Measurements from ENCODE around the gene MGAT1. TPM values are rescaled to one million over a fixed set of nuclear protein-coding genes. Genes with fewer than 3 reads are reported as not detected.

MGAT1 gene
- polyA plus RNA-seq, 1 donor from 2014 or later = 31.8 TPM

DNA sequence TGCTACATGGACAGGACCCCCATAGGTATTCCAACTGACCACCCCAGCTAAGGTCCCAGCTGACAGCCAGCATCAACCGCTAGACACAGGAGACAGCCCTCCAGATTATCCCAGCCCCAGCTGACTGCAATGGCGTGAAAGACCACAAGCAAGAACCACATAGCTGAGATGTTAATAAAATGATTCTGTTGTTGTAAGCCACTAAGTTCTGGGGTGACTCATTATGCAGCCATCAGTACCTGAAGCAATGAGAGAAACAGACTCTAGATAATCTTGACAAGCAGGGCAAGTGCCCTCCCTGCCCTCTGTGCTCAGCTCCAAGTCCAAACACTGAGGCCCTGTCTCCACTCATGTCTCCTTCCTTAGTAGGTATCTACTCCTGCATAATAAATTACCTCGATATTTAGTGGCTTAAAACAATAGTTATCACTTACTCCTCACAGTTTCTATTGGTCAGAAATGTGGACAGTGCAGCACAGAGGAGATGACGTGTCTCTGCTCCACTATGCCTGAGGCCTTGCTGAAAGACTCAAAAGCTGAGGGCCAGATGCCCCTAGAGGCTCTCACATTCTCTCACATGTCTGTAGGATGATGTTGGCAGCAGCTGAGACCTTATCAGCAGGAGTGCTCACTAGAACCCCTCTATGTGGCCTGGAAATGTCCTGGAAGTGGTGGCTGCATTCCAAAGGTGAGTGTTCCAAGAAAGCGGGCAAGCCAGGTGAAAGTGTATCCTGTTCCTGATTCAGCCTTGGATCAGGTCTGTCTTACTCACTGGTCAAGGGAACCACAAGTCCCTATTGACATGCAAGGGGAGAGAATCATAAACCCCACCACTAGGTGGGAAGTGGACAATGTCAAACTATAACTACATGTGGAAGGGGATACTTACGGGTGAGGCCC is 2.5 kb downstream of the MGAT1 start:
- H4K20me1 ChIP-seq (ENCODE audit: insufficient read depth) = no peaks in the 10 kb centered on the region
- H3F3A ChIP-seq (ENCODE audit: insufficient read depth, low read length, poor library complexity, severe bottlenecking) = no peaks in the 10 kb centered on the region
- no peak for TF ChIP-seq RAD21 (conservative IDR thresholded peaks at IDR 0.05)
- TF ChIP-seq SMC3 (conservative IDR thresholded peaks at IDR 0.05; ENCODE audit: poor library complexity) = no peak
- TF ChIP-seq, protein P1, sequence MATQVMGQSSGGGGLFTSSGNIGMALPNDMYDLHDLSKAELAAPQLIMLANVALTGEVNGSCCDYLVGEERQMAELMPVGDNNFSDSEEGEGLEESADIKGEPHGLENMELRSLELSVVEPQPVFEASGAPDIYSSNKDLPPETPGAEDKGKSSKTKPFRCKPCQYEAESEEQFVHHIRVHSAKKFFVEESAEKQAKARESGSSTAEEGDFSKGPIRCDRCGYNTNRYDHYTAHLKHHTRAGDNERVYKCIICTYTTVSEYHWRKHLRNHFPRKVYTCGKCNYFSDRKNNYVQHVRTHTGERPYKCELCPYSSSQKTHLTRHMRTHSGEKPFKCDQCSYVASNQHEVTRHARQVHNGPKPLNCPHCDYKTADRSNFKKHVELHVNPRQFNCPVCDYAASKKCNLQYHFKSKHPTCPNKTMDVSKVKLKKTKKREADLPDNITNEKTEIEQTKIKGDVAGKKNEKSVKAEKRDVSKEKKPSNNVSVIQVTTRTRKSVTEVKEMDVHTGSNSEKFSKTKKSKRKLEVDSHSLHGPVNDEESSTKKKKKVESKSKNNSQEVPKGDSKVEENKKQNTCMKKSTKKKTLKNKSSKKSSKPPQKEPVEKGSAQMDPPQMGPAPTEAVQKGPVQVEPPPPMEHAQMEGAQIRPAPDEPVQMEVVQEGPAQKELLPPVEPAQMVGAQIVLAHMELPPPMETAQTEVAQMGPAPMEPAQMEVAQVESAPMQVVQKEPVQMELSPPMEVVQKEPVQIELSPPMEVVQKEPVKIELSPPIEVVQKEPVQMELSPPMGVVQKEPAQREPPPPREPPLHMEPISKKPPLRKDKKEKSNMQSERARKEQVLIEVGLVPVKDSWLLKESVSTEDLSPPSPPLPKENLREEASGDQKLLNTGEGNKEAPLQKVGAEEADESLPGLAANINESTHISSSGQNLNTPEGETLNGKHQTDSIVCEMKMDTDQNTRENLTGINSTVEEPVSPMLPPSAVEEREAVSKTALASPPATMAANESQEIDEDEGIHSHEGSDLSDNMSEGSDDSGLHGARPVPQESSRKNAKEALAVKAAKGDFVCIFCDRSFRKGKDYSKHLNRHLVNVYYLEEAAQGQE (IDR thresholded peaks at IDR 0.05; ENCODE audit: borderline replicate concordance) = no peak
- TF ChIP-seq EZH2 (IDR thresholded peaks at IDR 0.05; ENCODE audit: borderline replicate concordance, insufficient read depth, low read length, poor library complexity, severe bottlenecking) = no peak
- no peak for TF ChIP-seq TAF1 (IDR thresholded peaks at IDR 0.05; ENCODE audit: low read depth)
- TF ChIP-seq, protein P2, sequence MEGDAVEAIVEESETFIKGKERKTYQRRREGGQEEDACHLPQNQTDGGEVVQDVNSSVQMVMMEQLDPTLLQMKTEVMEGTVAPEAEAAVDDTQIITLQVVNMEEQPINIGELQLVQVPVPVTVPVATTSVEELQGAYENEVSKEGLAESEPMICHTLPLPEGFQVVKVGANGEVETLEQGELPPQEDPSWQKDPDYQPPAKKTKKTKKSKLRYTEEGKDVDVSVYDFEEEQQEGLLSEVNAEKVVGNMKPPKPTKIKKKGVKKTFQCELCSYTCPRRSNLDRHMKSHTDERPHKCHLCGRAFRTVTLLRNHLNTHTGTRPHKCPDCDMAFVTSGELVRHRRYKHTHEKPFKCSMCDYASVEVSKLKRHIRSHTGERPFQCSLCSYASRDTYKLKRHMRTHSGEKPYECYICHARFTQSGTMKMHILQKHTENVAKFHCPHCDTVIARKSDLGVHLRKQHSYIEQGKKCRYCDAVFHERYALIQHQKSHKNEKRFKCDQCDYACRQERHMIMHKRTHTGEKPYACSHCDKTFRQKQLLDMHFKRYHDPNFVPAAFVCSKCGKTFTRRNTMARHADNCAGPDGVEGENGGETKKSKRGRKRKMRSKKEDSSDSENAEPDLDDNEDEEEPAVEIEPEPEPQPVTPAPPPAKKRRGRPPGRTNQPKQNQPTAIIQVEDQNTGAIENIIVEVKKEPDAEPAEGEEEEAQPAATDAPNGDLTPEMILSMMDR (IDR thresholded peaks at IDR 0.05; ENCODE audit: poor library complexity, severe bottlenecking) = no peak
- TF ChIP-seq EP300 (conservative IDR thresholded peaks at IDR 0.05; ENCODE audit: poor library complexity, severe bottlenecking) = no peak
- no peak for TF ChIP-seq POLR2AphosphoS5 (IDR thresholded peaks at IDR 0.05)
- H3K4me2 ChIP-seq (ENCODE audit: low read length) = no peak overlapping the region
- no peak overlapping the region for H2AFZ ChIP-seq (ENCODE audit: low read depth, low read length)
- no peak overlapping the region for H3K4me3 ChIP-seq (ENCODE audit: low read length)
- no peaks in the 10 kb centered on the region for H3K36me3 ChIP-seq (ENCODE audit: insufficient read depth, low read length)
- H3K79me2 ChIP-seq (replicated peaks; ENCODE audit: insufficient read depth, low read length) = peaks cover 27% of the 10 kb centered on the region
- no peaks in the 10 kb centered on the region for H3K9me2 ChIP-seq (ENCODE audit: insufficient read depth, low read length)
- no peaks in the 10 kb centered on the region for H3K27me3 ChIP-seq (ENCODE audit: insufficient read depth, low read depth, low read length)
- H3K9ac ChIP-seq (ENCODE audit: low read length) = no peak overlapping the region
- H3K9me3 ChIP-seq (ENCODE audit: low read length) = no peaks in the 10 kb centered on the region
- H3K27ac ChIP-seq (ENCODE audit: low read length) = no peak overlapping the region

GRCh38 chr5:180799194-180799593 is 3.4 kb downstream of the MGAT1 start:
- no peaks in the 10 kb centered on the region for H3K27me3 ChIP-seq (ENCODE audit: insufficient read depth, low read depth, low read length)
- no peaks in the 10 kb centered on the region for H4K20me1 ChIP-seq (ENCODE audit: insufficient read depth)
- no peaks in the 10 kb centered on the region for H3F3A ChIP-seq (ENCODE audit: insufficient read depth, low read length, poor library complexity, severe bottlenecking)
- H3K27ac ChIP-seq (ENCODE audit: low read length) = no peak overlapping the region
- no peak for TF ChIP-seq RAD21 (conservative IDR thresholded peaks at IDR 0.05)
- H3K9me3 ChIP-seq (ENCODE audit: low read length) = no peaks in the 10 kb centered on the region
- H3K36me3 ChIP-seq (ENCODE audit: insufficient read depth, low read length) = no peaks in the 10 kb centered on the region
- no peaks in the 10 kb centered on the region for H3K9me2 ChIP-seq (ENCODE audit: insufficient read depth, low read length)
- no peak overlapping the region for H3K9ac ChIP-seq (ENCODE audit: low read length)
- no peak overlapping the region for H3K4me2 ChIP-seq (ENCODE audit: low read length)
- peaks cover 31% of the 10 kb centered on the region for H3K79me2 ChIP-seq (replicated peaks; ENCODE audit: insufficient read depth, low read length)
- H2AFZ ChIP-seq (ENCODE audit: low read depth, low read length) = no peak overlapping the region
- no peak overlapping the region for H3K4me3 ChIP-seq (ENCODE audit: low read length)
